DND-41 (cell line): ENCODE data around the gene JAKMIP1.

Experiments used
- ATAC-seq: fragments of 200-7000 bp; cut with Tn5 transposase; 3 replicates; pipeline ENCODE4 v1.9.1; 2021; ENCODE audit warnings: low read depth; ENCODE audit not compliant: insufficient read depth
- DNase-seq: peaks from one replicate; pipeline ENCODE4 v3.0.0-alpha.2; 2020
- H2AFZ ChIP-seq: 2 replicates; pipeline ENCODE4 v1.6.0; 2012; ENCODE audit warnings: low read depth, low read length
- H3K27ac ChIP-seq: 2 replicates; pipeline ENCODE4 v1.5.1; 2012; ENCODE audit warnings: low read length, inconsistent platforms
- H3K27me3 ChIP-seq: fragments of 200-600 bp; sonication (generic); 2 replicates; pipeline ENCODE4 v1.6.0; 2012; ENCODE audit warnings: low read length, mild to moderate bottlenecking, inconsistent platforms; ENCODE audit not compliant: insufficient read depth, poor library complexity
- H3K36me3 ChIP-seq: 2 replicates; pipeline ENCODE4 v1.5.1; 2012; ENCODE audit warnings: low read length, inconsistent platforms; ENCODE audit not compliant: insufficient read depth
- H3K4me1 ChIP-seq: 2 replicates; pipeline ENCODE4 v1.5.1; 2012; ENCODE audit warnings: mild to moderate bottlenecking, low read length; ENCODE audit not compliant: insufficient read depth
- H3K4me2 ChIP-seq: 2 replicates; pipeline ENCODE4 v1.6.0; 2012; ENCODE audit warnings: mild to moderate bottlenecking, moderate library complexity, low read length, inconsistent platforms; ENCODE audit not compliant: insufficient read depth
- H3K4me3 ChIP-seq, 2 experiments: fragments of 200-600 bp in 1 of 2; shearing (Covaris generic) in 1 of 2; 2 replicates each; pipeline ENCODE4 v1.5.1; 2012 to 2016; ENCODE audit warnings: inconsistent platforms in 2 of 2, low read length in 2 of 2, mild to moderate bottlenecking in 2 of 2, low read depth in 1 of 2, moderate library complexity in 1 of 2
- H3K79me2 ChIP-seq: 2 replicates; pipeline ENCODE4 v1.6.0; 2012; ENCODE audit warnings: low read length, inconsistent platforms; ENCODE audit not compliant: insufficient read depth
- H3K9ac ChIP-seq: 2 replicates; pipeline ENCODE4 v1.6.0; 2012; ENCODE audit warnings: low read depth, mild to moderate bottlenecking, inconsistent platforms, low read length, moderate library complexity
- H3K9me3 ChIP-seq: 2 replicates; pipeline ENCODE4 v1.5.1; 2012; ENCODE audit warnings: low read length, moderate library complexity, mild to moderate bottlenecking, inconsistent platforms; ENCODE audit not compliant: insufficient read depth, severe bottlenecking
- H4K20me1 ChIP-seq: 2 replicates; pipeline ENCODE4 v1.6.0; 2012; ENCODE audit warnings: low read length; ENCODE audit not compliant: insufficient read depth
- CTCF ChIP-seq: IDR thresholded peaks from 2 replicates; pipeline ENCODE4 v1.5.1; 2012; ENCODE audit warnings: borderline replicate concordance, low read length, moderate library complexity, mild to moderate bottlenecking; ENCODE audit not compliant: poor library complexity, severe bottlenecking; ENCODE audit errors: extremely low read depth
- EZH2 ChIP-seq: IDR thresholded peaks from 3 replicates; pipeline ENCODE4 v1.6.1; 2012; ENCODE audit warnings: borderline replicate concordance, low read depth, mild to moderate bottlenecking, moderate library complexity, low read length, inconsistent platforms; ENCODE audit not compliant: severe bottlenecking

Gene JAKMIP1

GRCh38 chr4:6228158-6229067 is 28.1 kb upstream of the JAKMIP1 start:
- Histone ChIP-seq H3K9ac (no peak overlapping the region), H2AFZ (no peak overlapping the region), H3K4me1 (no peaks in the 10 kb centered on the region), H3K4me3 (no peak overlapping the region), H3K4me2 (no peak overlapping the region), H3K36me3 (no peaks in the 10 kb centered on the region), H4K20me1 (peaks cover 13% of the 10 kb centered on the region), H3K27ac (no peak overlapping the region), H3K79me2 (no peaks in the 10 kb centered on the region), H3K9me3 (no peaks in the 10 kb centered on the region), H3K27me3 (no peaks in the 10 kb centered on the region)
- ATAC-seq (no peak), DNase-seq (no peak)
- TF ChIP-seq EZH2 (no peak), CTCF (no peak)

GRCh38 chr4:6227412-6228157 is 27.2 kb upstream of the JAKMIP1 start:
- Histone ChIP-seq H3K9me3 (no peaks in the 10 kb centered on the region), H3K4me1 (no peaks in the 10 kb centered on the region), H3K9ac (no peak overlapping the region), H3K4me2 (no peak overlapping the region), H2AFZ (no peak overlapping the region), H3K4me3 (no peak overlapping the region), H3K36me3 (no peaks in the 10 kb centered on the region), H3K27me3 (no peaks in the 10 kb centered on the region), H4K20me1 (peaks cover 13% of the 10 kb centered on the region), H3K79me2 (no peaks in the 10 kb centered on the region), H3K27ac (no peak overlapping the region)
- no peak for DNase-seq
- TF ChIP-seq EZH2 (no peak), CTCF (no peak)
- ATAC-seq: no peak

GRCh38 chr4:6226506-6226905 is 26.2 kb upstream of the JAKMIP1 start:
- Histone ChIP-seq H3K27ac (no peak overlapping the region), H4K20me1 (peaks cover 13% of the 10 kb centered on the region), H3K36me3 (no peaks in the 10 kb centered on the region), H3K4me3 (no peak overlapping the region), H3K9me3 (no peaks in the 10 kb centered on the region), H3K27me3 (no peaks in the 10 kb centered on the region), H3K9ac (no peak overlapping the region), H3K79me2 (no peaks in the 10 kb centered on the region), H3K4me1 (no peaks in the 10 kb centered on the region), H3K4me2 (no peak overlapping the region), H2AFZ (no peak overlapping the region)
- no peak for DNase-seq
- TF ChIP-seq EZH2 (no peak), CTCF (no peak)
- no peak for ATAC-seq
